A673 (cell line): ENCODE data around the gene TNS1. TPM values are rescaled to one million over a fixed set of nuclear protein-coding genes. Genes with fewer than 3 reads are reported as not detected.

Experiments
- BruUV-seq: library from RNA; stranded (reverse); fragments of 400-500 nt; replicated peaks from 2 replicates; lab custom pipeline; 2021; lab: Mats Ljungman, UMichigan
- CTCF ChIA-PET: fragments of 300-600 bp; sonication (Branson Sonifier 250); formaldehyde crosslinking; loops from one replicate; lab custom pipeline; 2022; ENCODE audit warnings: antibody characterized with exemption; lab: Charles Lee
- POLR2A ChIA-PET: fragments of 300-600 bp; sonication (Branson Sonifier 250); formaldehyde crosslinking; loops from one replicate; lab custom pipeline; 2022; ENCODE audit warnings: antibody characterized with exemption; ENCODE audit not compliant: low non-redundant PET; lab: Charles Lee
- DNase-seq: peaks from one replicate; pipeline ENCODE4 v3.0.0-alpha.2; 2015; ENCODE audit warnings: low spot score
- H3K27ac ChIP-seq: fragments of 200-600 bp; sonication (generic); 2 replicates; pipeline ENCODE4 v1.5.1; 2016; ENCODE audit warnings: mixed run types, low read depth, mild to moderate bottlenecking, mixed read lengths, antibody characterized with exemption, low read length; ENCODE audit not compliant: poor library complexity, severe bottlenecking
- H3K27me3 ChIP-seq: fragments of 200-600 bp; sonication (generic); replicated peaks from 2 replicates; pipeline ENCODE4 v1.6.1; 2017; ENCODE audit warnings: mixed run types, low read depth, mild to moderate bottlenecking, mixed read lengths, antibody characterized with exemption, low read length; ENCODE audit not compliant: insufficient read depth, poor library complexity
- H3K36me3 ChIP-seq: fragments of 200-600 bp; sonication (generic); 2 replicates; pipeline ENCODE4 v1.6.1; 2016; ENCODE audit warnings: mixed run types, mild to moderate bottlenecking, mixed read lengths, antibody characterized with exemption, low read length; ENCODE audit not compliant: insufficient read depth, poor library complexity, severe bottlenecking
- H3K4me1 ChIP-seq: fragments of 200-600 bp; sonication (generic); 2 replicates; pipeline ENCODE4 v1.6.1; 2017; ENCODE audit warnings: mixed run types, mild to moderate bottlenecking, mixed read lengths, antibody characterized with exemption, low read length; ENCODE audit not compliant: insufficient read depth, poor library complexity, severe bottlenecking
- H3K4me3 ChIP-seq: fragments of 200-600 bp; sonication (generic); 2 replicates; pipeline ENCODE4 v1.5.1; 2016; ENCODE audit warnings: low read depth, mixed run types, mild to moderate bottlenecking, mixed read lengths, low read length; ENCODE audit not compliant: poor library complexity, severe bottlenecking
- H3K9me3 ChIP-seq: fragments of 200-600 bp; sonication (generic); 2 replicates; pipeline ENCODE4 v1.6.1; 2016; ENCODE audit warnings: mixed run types, low read depth, mild to moderate bottlenecking, mixed read lengths, antibody characterized with exemption, low read length; ENCODE audit not compliant: poor library complexity, severe bottlenecking
- CTCF ChIP-seq: fragments of 300-800, 200-600 bp; sonication (generic); conservative IDR thresholded peaks from 2 replicates; pipeline ENCODE4 v1.5.1; 2017; ENCODE audit warnings: low read depth, mild to moderate bottlenecking, antibody characterized with exemption, low read length, moderate library complexity, mixed read lengths
- EZH2 ChIP-seq: fragments of 200-600 bp; sonication (generic); IDR thresholded peaks from 2 replicates; pipeline ENCODE4 v1.6.1; 2017; ENCODE audit warnings: borderline replicate concordance, low read depth, mild to moderate bottlenecking, mixed read lengths, antibody characterized with exemption, low read length; ENCODE audit not compliant: poor library complexity, severe bottlenecking
- intact Hi-C: fragments of 100-400 bp; cut with micrococcal nuclease; formaldehyde crosslinking; loops from one replicate; pipeline ENCODE4 v1.10.0; 2022; ENCODE audit not compliant: unreplicated experiment
- total RNA-seq: library from RNA; stranded (reverse); gene quantifications from 2 replicates; pipeline ENCODE4 v1.2.3, GENCODE V29; 2021

The TNS1 gene
- total RNA-seq, 1 experiment from 2014 or later: 99.6 TPM

- Histone ChIP-seq H3K27me3 (no peaks in the 10 kb centered on the region), H3K27ac (no peak overlapping the region), H3K36me3 (no peaks in the 10 kb centered on the region), H3K4me1 (peaks cover 19% of the 10 kb centered on the region), H3K4me3 (no peak overlapping the region), H3K9me3 (no peaks in the 10 kb centered on the region)
- no peak for DNase-seq
- TF ChIP-seq CTCF (no peak), EZH2 (no peak)
- BruUV-seq: no TSS peak
- POLR2A ChIA-PET: no interaction called here
- intact Hi-C loops: loop anchor here (5.0 kb wide), 1 partner anchor 97 kb away; no protein-coding TSS in a partner anchor
- CTCF ChIA-PET: no interaction called here
These were observed 26.9 kb upstream of the TNS1 start for GRCh38 chr2:218029366-218030360.

GRCh38 chr2:218028562-218029348, 26.0 kb upstream of the TNS1 start:
- no peak overlapping the region for H3K4me3 ChIP-seq
- no peaks in the 10 kb centered on the region for H3K9me3 ChIP-seq
- no peaks in the 10 kb centered on the region for H3K36me3 ChIP-seq
- POLR2A ChIA-PET: no interaction called here
- DNase-seq: no peak
- peaks cover 16% of the 10 kb centered on the region for H3K4me1 ChIP-seq
- CTCF ChIA-PET: no interaction called here
- TF ChIP-seq CTCF (no peak), EZH2 (no peak)
- H3K27me3 ChIP-seq: no peaks in the 10 kb centered on the region
- intact Hi-C loops: no loop called here
- H3K27ac ChIP-seq: no peak overlapping the region
- no TSS peak for BruUV-seq

- TF ChIP-seq CTCF (no peak), EZH2 (no peak)
- Histone ChIP-seq H3K4me3 (no peak overlapping the region), H3K36me3 (no peaks in the 10 kb centered on the region), H3K9me3 (no peaks in the 10 kb centered on the region), H3K4me1 (peaks cover 16% of the 10 kb centered on the region), H3K27me3 (no peaks in the 10 kb centered on the region), H3K27ac (no peak overlapping the region)
- no TSS peak for BruUV-seq
- intact Hi-C loops: no loop called here
- DNase-seq: no peak
- ChIA-PET POLR2A (no interaction called here), CTCF (no interaction called here)
These were observed 25.3 kb upstream of the TNS1 start for GRCh38 chr2:218028189-218028495.
